Stimulated activated CD4-positive, alpha-beta T cell treated with anti-CD3 and anti-CD28 coated beads, Interleukin-4, amount 100 ng/mL, for 4 hours (primary cell): ENCODE measurements around the gene JUNB.
"Not testable (repeated sequence)": the region's sequence is repeated elsewhere in the genome, so short reads cannot be mapped to it uniquely, and the experiment has no call there.

Experiments used
- DNase-seq, 2 experiments: peaks; one replicate each; pipeline ENCODE4 v3.0.0-alpha.2; 2020

The JUNB gene

DNA sequence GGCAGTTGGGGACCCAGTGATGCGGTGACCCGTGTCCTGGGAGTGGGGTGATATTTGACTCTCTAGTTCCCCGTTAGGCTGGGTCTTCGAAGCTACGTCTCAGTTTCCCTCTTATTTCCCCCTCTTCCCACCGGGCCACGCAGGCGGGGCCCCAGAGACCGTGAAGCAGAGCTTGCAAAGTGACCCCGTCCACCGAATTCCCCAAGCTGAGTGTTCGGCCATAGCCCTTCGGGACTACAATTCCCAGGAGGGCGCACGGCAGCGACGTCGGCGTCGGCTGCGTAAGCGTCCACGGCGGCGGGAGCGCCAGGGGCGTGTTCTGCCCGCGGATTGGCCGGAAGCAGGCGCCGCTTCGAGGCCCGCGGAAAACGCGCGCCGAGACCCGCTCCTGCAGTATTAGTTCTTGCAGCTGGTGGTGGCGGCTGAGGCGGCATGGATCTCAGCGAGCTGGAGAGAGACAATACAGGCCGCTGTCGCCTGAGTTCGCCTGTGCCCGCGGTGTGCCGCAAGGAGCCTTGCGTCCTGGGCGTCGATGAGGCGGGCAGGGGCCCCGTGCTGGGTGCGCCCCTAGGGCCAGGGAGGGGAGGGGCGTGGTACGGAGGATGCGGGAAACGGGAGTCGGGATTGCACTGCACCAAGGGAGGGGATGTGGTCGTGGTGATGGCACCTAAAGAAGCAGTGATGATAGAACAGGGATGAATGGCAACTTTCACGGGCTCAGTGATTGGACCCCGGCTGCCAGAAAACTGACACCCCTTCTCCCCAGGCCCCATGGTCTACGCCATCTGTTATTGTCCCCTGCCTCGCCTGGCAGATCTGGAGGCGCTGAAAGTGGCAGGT is 15.2 kb downstream of the JUNB start, which contains the start of gene RNASEH2A:
Gene RNASEH2A (plus strand): TSS at position 343 of the 840 bp plus-strand sequence. CDS start 90 bp downstream, at position 433.
- peak; percentile 82 to 86 for DNase-seq

DNA sequence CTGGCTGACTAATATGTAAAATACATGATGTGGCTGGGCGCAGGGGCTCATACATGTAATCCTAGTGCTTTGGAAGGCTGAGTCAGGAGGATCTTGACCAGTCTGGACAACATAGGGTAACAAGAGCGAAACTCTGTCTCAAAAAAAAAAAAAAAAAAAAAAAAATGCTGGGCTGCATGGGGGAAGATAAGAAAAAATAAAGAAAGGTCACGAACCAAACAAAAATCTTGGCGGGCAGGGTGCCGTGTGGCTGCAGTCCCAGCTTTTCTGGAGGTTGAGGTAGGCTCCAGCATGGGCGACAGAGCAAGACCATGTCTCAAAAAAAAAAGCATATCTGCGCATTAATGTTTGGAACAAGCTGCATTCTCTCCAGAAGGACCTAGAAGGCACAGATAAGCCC is 23.8 kb downstream of the JUNB start:
- no peak for DNase-seq

DNA sequence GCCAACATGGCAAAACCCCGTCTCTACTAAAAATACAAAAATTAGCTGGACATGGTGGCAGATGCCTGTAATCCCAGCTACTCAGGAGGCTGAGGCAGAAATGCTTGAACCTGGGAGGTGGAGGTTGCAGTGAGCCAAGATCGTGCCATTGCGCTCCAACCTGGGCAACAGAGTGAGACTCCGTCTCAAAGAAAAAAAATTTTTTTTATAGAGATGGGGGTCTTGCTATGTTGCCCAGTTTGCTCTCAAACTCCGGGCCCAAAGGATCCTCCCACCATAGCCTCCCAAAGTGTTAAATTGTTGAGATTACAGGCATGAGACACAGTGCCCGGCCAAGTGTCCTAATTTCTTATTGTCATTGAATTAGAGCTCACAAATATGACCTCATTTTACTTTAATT is 25.9 kb downstream of the JUNB start:
- DNase-seq = not testable (repeated sequence)

DNA sequence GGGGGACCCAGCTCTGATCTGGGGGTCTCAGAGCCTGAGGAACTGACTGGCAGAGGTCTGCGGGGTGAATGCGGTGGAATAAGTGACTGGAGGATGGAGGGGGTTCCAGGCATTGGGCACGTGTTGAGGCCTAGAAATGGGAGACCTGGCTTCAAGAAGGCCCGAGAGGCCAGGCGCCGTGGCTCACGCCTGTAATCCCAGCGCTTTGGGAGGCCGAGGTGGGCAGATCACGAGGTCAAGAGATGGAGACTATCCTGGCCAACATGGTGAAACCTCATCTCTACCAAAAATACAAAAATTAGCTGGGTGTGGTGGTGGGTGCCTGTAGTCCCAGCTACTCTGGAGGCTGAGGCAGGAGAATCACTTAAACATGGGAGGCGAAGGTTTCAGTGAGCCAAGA is 26.5 kb downstream of the JUNB start:
- not testable (repeated sequence) for DNase-seq

DNA sequence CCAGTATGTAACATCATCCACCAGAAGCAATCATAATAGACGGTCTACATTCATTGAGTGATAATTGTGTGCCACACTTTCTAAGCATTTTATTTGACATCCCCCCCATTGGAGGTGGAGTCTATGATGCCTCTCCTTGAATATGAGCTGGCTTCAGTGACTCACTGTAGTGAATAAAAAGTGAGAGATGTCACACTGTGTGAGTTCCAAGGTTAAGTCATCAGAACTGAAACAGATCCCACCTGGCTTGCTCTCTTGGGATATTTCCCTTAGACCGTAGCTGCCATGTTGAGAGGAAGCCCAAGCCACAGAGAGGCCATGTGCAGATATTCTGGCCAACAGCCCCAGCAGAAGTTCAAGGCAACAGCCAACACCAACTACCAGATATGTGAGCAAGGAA is 30.5 kb downstream of the JUNB start:
- DNase-seq = no peak

DNA sequence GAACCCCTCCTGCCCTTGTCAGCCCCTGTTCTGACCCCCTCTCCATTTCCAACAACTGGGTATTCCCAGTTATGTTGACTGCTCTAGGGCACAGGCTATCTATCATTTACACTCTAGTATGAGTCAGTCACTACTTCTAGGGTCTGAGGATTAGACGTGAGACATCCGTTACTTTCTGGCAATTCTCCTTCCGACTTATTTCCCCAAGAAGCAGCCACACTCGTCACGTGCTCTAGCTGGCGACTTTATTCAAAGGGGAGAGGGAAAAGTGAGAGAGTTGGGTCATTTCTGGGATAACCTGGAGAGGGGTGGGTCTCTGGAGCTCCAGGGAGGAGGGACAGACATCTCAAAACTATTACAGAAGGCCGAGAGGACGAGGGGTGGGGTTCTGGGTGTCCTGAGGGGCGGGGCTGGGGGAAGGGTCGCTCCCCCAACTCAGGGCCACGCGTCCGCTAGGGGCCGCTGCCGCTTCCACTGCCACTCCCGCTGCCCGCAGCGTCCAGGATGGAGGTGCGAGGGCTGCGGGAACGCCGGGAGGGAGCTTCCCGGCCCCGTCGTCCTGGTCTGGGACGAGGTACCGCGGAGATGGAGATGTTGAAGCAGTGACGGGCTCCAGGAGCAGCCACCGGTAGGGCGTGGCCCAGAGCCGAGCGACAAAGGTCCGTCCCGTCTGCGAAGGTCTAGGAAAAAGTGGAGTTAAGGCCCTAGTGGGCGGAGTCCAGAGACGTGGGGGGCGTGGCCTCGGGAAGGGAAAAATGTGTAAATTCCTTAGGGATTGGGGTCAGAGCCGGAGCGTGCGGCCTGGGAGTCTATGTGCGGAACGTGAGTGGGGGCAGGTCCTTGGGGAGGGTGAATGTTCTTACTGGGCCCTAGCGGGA is 34.2 kb downstream of the JUNB start:
- DNase-seq = no peak

DNA sequence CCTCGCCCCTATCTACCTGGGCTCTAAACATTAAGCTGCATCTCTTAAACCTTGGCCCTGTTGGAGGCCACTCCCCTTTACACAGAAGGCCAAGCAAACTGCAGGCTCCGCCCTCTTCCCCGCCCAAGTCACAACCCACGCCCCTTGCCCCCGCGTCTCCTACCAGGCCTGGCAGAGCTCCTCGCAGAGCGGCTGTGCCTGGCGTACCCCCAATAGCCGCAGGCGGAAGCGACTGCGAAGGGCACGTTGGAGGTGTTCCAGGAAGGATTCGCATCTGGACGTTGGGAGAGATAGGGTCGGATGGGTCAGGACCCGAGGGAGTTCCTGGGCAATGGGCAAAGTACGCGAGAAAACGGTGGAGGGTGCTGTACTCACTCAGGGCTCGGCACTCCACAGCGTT is 37.2 kb downstream of the JUNB start:
- peak in 1 of 2 experiments; percentile 48 for DNase-seq

DNA sequence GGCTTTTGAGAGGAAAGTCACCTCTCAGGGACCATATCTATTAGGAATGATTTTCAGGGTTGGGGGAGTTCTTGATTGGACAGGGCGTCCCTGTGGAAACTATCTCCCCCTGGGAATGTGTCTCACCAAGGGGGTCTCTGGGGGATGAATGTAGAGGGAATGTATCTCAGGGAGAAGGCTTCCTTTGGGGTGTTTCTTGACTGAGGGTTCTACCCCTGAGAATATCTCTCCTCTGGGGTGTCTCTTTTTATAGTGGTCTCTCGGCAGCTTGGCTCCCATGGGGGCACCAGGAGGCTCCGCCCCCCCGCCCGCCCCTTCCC is 42.1 kb downstream of the JUNB start:
- DNase-seq = no peak

DNA sequence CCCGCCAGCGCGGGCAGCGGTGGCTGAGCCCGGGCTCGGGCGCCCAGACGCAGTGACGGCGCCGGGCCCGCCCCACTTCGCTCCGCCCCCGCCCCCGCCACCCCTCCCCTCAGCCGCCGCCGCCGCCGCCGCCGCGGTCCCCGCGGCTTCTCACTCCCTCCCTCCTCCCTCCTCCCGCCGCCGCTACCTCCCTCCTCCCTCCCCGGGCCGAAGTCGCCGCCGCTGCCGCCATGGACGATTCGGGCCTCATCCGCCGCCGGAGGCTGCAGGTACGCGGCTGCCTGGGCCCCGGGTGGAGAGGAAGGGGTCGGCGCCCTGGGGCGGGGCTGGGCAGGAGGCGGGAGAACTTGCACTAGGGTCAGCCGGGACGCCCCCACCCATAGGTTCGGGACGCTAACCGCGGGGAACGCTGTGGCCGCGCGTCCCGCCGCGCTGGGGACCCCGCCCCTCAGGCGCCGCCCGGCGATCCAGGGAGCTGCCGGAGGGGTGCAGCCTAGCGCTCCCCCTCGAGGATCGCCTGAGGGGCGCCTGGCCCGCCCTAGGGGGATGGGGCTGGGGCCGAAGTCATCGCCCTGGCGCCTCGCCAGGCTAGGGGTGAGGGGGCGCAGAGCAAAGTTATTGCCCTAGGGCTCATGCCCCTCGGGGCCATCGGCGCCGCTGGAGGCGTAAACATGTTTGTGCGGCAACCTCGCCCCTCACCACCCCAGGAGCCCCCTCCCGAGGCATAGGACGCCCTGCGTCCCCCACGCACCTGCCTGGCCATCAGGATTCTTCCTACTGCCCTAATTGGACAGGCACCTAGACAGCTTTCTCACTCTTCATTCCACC is 42.7 kb downstream of the JUNB start:
- peak in 1 of 2 experiments; percentile 46 for DNase-seq

DNA sequence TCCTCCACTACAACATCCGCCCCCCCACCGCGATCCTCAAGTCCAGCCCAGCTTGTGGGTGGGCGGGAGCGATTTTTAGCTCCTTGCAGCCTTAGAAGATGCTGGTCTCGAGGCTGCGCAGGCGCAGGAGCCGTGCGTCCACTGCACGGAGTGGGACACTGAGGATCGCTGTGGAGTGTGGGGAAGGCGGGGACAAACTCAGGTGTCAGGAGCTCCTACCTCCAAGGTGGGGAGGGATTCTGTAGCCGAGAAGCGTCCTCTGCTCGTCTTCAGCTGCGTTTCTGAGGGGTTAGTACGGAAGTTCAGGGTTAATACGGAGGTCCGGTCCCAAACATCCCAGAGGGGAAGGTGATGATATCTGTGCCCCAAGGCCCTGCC is 43.3 kb downstream of the JUNB start, which contains the start of gene RTBDN:
Gene RTBDN (minus strand): TSS at position 14 of the 378 bp plus-strand sequence. CDS start 4,600 bp downstream, outside the sequence.
- DNase-seq = no peak

DNA sequence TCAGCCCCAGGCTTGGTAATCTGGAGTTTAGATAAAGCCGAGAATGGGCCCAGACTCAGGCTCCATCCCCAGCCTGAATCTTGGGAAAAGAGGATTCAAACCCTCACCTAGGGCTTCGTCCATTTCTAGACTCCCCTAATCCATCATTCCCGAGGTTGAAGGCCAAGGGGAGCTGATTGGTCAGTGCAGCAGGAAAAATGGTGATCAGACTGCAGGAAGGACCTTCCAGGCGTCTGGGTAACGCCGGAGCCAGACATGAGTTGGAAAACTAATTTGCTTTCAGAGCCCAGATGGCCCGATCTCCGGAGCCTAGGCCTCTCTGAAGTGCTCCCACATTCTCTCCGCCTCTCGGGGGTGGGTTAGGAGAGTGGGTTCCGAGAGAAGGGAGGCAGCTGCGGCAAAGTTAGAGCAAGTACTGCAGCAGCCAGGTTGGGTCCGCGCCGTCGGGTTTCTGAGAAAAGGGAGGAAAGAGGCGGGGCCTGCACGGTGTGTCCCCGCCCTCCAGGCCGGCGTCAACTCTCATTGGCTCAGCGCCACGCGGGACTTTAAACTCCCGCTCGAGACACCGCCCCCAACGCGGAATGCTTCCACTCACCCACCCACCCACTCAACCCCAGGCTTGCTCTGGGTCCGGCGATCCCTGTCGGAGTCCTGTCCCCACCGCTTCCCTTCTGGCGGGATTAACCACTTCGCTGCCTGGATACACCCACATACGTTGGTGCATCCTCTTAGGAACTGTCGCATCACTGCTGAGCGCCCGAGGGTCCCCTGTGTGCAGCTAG is 43.9 kb downstream of the JUNB start:
- DNase-seq = no peak

DNA sequence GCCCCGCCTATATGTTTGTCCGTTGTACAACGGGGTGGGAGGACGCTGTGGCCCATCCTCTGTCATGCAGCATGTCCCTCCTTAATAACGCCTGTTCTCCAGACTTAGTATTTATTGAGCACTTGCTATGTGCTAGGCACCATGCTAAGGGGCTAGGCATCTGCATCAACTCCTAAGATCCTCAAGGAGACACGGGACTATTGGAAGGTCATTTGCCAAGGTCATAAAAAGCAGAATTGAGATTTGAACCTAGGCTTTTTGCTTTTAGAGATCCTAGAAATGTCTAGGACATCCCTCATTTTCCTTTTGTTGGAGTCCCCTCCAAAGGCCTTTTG is 45.2 kb downstream of the JUNB start:
- DNase-seq = no peak

DNA sequence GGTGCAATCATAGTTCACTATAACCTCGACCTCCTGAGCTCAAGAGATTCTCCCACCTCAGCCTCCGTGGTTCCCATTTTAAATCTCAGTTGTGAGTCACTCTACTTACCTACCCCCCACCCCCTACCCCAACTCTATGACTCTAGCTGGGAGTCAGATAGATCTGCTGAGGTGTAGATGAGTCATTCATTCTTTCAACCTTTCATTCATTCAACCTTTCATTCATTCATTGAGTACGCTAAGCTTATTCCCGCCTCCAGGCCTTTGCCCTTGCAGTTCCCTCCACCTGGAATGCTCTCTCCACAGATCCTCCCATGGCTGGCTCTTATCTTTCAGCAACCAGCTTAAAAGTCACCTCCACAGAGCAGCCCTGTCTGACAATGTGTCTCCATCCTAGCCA is 45.9 kb downstream of the JUNB start:
- DNase-seq = no peak

DNA sequence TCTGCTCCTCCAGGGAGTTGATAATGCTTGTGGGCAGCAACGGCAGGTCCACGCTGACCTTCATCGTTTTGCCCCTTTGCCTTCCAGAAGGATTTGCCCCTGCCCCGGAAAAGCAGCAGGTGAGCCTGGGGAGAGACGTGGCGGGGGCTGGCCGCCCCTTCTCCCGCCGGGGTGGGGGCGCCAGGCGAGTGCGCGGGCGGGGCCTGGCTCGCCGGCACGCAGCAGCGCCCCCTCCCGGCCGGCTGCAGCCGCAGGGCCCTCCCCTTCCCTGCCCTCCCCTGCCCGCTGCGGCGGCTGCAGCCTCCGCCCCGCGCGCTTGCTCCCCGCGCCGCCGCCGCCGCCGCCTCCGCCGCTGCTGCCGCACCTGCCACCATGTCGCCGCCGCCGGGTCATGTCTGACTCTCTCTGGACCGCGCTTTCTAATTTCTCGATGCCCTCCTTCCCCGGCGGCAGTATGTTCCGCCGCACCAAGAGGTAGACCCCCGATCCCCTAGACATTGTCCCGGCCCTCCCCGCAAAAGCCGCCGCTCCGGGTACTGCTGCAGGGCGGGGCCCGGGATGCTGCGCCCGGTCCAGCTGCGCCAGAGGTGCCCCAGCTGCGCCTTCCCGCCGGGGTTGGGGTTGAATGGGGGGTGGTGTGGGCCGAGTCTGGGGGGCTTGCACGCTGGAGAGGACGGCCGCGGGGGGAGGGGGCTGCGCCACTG is 47.0 kb downstream of the JUNB start, which contains the start of gene MAST1:
Gene MAST1 (plus strand): TSS at position 334 of the 704 bp plus-strand sequence. CDS start 58 bp downstream, at position 392.
- peak in 1 of 2 experiments; percentile 50 for DNase-seq

DNA sequence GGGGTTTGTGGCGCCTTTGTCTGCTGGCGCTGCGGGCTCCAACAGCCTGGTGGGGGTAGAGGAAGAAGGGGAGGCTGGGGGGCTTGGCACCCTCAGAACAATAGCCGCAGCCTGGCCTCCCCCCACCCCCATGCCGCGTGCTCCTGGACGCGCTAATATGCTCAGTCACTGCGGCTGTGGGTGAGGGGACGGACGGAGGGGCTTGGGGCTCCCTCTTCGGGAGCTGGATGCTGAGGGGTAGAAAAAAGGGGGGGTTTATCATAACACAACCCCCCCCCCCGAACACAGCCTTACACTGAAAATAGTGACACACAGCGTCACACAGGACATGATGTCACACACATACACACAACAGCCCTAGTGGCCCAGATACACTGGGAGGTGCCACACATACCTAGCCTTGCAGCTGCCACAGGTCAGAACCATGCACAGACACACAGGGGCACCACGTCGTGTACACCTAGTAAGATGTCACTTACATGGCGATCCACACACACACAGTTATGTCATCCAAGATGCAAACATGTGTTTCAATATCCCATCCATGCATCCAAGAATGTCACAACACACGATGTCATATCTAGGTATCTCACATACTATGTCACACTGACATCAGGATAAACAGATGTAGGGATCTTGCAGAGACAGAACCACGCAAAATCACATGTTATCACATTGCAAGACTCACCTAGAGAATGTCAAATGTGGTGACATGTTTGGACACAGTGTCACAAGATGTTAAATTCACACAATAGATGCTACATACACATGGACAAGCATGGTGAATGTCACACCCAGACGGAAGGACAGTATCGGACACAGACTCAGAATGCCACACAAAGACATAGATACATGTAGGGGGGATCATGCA is 47.8 kb downstream of the JUNB start:
- no peak for DNase-seq

DNA sequence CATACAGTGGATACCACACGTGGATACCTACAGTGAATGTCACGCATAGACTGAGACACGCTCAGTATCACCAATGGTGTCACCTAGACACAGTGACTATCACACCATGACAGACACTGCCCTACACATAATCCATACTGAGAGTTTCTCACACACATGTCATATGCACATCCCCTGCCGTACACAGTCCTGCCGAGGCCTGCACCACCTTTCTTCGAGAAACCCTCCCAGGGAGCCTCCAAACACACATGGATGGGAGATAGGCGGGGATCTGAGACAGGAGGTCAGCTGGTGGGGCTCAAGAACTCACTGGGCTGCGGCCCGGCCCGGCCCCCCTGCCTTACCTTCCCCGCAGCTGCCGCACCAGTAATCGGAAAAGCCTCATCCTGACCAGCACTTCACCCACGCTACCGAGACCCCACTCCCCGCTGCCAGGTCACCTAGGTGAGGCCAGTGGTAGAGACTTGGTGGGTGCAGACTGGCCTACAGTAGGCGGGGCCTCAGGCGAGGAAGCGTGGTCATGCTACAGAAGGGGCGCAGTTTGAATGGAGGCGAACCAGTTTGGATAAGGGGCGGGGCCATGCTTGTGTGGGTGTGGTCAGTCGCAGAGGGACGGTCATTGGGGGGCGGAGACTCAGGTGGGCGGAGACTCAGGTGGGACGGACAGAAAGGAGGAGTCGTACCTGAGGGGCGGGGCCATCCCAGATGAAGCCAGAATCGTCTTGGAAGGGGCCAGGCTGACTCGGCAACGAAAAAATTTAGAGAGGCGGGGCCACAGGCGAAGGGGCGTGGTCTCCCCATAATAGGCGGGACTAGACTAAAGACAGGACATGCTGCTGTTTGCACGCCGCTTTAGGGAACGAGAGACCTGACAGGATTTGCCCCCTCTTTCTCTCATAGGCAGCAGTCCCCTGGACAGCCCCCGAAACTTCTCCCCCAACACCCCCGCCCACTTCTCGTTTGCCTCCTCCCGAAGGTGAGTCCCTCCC is 49.1 kb downstream of the JUNB start:
- no peak for DNase-seq

DNA sequence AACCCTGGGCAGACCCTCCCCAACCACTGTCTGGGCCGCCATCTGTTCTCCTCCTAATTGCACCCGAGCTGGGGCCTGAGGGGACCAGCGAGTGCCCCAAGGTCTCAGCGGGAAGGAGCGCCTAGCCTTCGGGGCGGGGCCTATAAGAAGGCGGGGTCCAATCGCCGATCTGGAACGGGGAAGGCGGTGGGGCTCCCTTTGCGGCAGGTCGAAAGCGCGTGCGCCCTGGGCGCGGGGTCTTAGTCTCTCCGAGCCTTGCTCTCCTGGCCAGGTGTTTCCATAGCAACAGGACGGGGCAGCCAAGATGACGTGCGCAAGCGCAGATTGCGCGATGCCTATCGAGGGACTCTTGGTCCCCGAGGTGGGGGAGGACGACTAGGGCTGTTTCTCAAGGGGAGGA is 49.8 kb downstream of the JUNB start:
- DNase-seq = no peak

DNA sequence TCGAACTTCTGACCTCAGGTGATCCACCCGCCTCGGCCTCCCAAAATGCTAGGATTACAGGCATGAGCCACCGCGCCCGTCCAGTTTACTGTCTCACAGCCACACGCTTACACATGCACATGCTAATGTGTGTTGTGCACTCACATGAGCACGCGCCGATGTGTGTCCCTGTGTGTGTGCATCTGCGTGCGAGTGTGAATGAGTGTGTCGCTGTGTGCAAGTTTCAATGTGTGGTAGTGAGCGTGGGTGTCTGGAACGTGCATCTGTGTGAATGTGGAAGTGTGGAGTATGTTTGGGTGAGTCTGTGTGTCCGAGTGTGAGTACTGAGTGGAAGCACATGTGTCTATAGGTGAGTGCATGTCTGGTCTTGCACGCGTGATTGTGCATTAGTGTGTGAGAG is 51.2 kb downstream of the JUNB start:
- no peak for DNase-seq
